Breast epithelium (tissue), 4 donors: ENCODE results near the gene STAMBPL1. TPM values are rescaled to one million over a fixed set of nuclear protein-coding genes. Genes with fewer than 3 reads are reported as not detected.

Experiments used
- DNase-seq, 2 donors: peaks; one replicate each; pipeline ENCODE4 v3.0.0-alpha.2; 2019; ENCODE audit warnings: low spot score in 2 of 2
- H3K27ac ChIP-seq, 2 donors: fragments of 200-600 bp; sonication (generic) in 1 of 2; one replicate each; pipeline ENCODE4 v1.5.1; 2016 to 2019; ENCODE audit warnings: mild to moderate bottlenecking in 1 of 2
- H3K27me3 ChIP-seq, 2 donors: fragments of 200-600 bp; sonication (generic) in 1 of 2; one replicate each; pipeline versions ENCODE4 v1.5.1 to v1.6.0; 2017 to 2019; ENCODE audit warnings: control low read depth in 1 of 2, mild to moderate bottlenecking in 1 of 2
- H3K36me3 ChIP-seq: fragments of 200-600 bp; one replicate; pipeline ENCODE4 v1.5.1; 2019
- H3K4me1 ChIP-seq, 2 donors: fragments of 200-600 bp; sonication (generic); one replicate each; pipeline ENCODE4 v1.5.1; 2016 to 2019; ENCODE audit warnings: control low read depth in 1 of 2
- H3K4me3 ChIP-seq, 3 donors: fragments of 200-600 bp; sonication (generic); 1 replicate in 2 of 3; 2 replicates in 1 of 3; pipeline ENCODE4 v1.5.1; 2016 to 2019; ENCODE audit warnings: mild to moderate bottlenecking in 3 of 3, moderate library complexity in 2 of 3
- H3K9me3 ChIP-seq, 2 donors: fragments of 200-600 bp; sonication (generic) in 1 of 2; one replicate each; pipeline ENCODE4 v1.5.1; 2016 to 2019; ENCODE audit warnings: control low read depth in 1 of 2
- POLR2A ChIP-seq: fragments of 450-650 bp; IDR thresholded peaks from one replicate; pipeline ENCODE4 v1.6.1; 2016; ENCODE audit warnings: antibody characterized with exemption, mild to moderate bottlenecking, moderate library complexity
- POLR2AphosphoS5 ChIP-seq, 3 donors: sonication (generic); formaldehyde crosslinking; IDR thresholded peaks; one replicate each; pipeline ENCODE4 v1.6.1; 2017; ENCODE audit warnings: antibody characterized with exemption in 3 of 3
- intact Hi-C: fragments of 100-400 bp; cut with DNase I; formaldehyde crosslinking; loops from one replicate; pipeline ENCODE4 v1.15.1; 2023; ENCODE audit warnings: low total_unique reads
- total RNA-seq, 3 donors: library from RNA; depleted of rRNA; stranded (reverse); fragments of >200 nt; gene quantifications; one replicate each; pipeline ENCODE4 v1.1.0, GENCODE V29; 2016
- TF ChIP-seq, protein P1 (sequence below), 3 donors: fragments of 450-650 bp; IDR thresholded peaks; one replicate each; pipeline ENCODE4 v1.5.1; 2016 to 2017; ENCODE audit warnings: antibody characterized with exemption in 3 of 3, mild to moderate bottlenecking in 3 of 3, moderate library complexity in 3 of 3

The STAMBPL1 gene
- total RNA-seq, 3 donors from 2014 or later: 17.1 to 21.0 (median 17.9) TPM

DNA sequence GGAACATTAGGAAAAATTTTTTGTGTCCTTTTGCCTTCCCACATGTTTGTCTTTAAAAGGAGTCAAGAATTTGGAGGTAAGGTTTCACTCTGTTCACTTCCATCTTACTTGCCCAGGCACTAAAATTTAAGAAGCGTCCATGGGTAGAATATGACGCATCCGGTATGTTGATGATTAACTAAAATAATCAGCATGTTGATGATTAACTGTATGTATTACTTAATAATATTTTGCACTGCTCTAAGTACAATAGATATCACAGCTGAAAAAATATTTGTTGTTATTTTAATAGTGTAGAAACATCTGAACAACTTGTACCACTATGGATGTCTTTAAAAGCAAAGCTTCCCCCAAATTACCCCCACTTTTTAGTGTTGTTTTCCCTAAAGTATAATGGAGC, 39.9 kb upstream of the STAMBPL1 start:
- H3K36me3 ChIP-seq: no peaks in the 10 kb centered on the region
- no peak for TF ChIP-seq POLR2AphosphoS5 (IDR thresholded peaks at IDR 0.05)
- H3K27ac ChIP-seq: no peak overlapping the region
- no peak for DNase-seq
- no peaks in the 10 kb centered on the region for H3K9me3 ChIP-seq
- H3K4me3 ChIP-seq: no peak overlapping the region
- intact Hi-C loops: no loop called here
- H3K27me3 ChIP-seq: no peaks in the 10 kb centered on the region
- H3K4me1 ChIP-seq: no peaks in the 10 kb centered on the region

DNA sequence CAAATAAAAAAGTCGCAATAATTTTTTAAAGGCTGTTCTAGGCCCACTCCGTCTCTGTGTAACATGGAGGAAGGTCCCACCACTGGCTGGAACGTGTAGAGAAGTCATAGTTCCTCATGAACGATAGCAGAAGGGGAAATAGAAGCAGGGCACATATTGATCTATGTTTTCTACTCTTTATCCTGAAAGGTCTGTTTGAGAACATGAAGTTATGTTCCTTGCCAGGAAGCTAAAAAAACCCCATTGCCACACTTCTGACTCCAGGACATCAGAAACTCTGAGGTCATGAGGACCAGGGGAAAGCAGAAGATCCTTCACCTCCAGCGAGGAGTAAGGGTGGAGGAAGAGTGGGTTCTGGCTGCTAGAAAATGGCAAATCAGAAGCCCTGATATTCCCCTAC, 39.2 kb upstream of the STAMBPL1 start:
- Histone ChIP-seq H3K4me1 (no peaks in the 10 kb centered on the region), H3K27me3 (no peaks in the 10 kb centered on the region), H3K36me3 (no peaks in the 10 kb centered on the region), H3K9me3 (no peaks in the 10 kb centered on the region), H3K4me3 (no peak overlapping the region), H3K27ac (no peak overlapping the region)
- no peak for DNase-seq
- TF ChIP-seq POLR2A: no peak
- TF ChIP-seq POLR2AphosphoS5 (IDR thresholded peaks at IDR 0.05): no peak
- TF ChIP-seq, protein P1, sequence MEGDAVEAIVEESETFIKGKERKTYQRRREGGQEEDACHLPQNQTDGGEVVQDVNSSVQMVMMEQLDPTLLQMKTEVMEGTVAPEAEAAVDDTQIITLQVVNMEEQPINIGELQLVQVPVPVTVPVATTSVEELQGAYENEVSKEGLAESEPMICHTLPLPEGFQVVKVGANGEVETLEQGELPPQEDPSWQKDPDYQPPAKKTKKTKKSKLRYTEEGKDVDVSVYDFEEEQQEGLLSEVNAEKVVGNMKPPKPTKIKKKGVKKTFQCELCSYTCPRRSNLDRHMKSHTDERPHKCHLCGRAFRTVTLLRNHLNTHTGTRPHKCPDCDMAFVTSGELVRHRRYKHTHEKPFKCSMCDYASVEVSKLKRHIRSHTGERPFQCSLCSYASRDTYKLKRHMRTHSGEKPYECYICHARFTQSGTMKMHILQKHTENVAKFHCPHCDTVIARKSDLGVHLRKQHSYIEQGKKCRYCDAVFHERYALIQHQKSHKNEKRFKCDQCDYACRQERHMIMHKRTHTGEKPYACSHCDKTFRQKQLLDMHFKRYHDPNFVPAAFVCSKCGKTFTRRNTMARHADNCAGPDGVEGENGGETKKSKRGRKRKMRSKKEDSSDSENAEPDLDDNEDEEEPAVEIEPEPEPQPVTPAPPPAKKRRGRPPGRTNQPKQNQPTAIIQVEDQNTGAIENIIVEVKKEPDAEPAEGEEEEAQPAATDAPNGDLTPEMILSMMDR (IDR thresholded peaks at IDR 0.05): no peak
- intact Hi-C loops: no loop called here

DNA sequence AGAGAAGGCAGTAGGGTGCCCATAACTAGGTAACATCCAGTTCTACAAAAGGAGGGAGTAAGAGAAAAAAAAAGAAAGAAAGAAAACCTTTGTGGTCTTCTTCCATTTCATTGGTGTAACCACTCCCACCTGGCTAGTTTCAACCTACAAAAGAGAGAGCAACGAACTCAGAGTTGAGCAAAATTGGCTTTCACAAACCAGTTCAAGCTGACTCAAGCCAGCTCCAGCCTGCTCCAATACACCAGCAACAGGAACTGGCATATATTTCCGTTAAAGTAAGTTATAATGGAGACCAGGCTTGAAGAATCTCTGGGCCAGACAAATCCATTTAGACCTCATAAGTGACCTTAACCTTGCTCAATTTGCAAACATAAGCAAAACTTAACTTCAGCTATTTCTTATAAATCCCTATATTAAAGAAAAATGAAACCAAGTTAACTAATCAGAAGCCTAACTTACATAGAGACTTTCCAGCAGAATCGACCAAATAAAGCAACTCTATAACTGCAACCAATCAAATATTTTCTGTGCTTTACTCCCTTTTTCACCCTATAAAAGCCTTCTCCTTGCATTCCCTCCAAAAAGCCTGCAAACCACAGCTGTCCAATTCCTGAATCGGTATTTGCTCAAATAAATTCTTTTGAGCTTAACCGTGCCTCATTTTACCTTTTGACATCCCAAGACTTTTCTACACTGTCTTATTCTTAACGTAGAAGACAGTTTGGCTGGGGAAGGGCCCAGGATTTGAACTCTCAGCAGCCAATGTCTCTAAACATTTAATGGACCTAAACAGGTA, 38.5 kb upstream of the STAMBPL1 start:
- no peaks in the 10 kb centered on the region for H3K4me1 ChIP-seq
- no peak for TF ChIP-seq POLR2A
- TF ChIP-seq POLR2AphosphoS5 (IDR thresholded peaks at IDR 0.05): no peak
- TF ChIP-seq, protein P1 (IDR thresholded peaks at IDR 0.05): no peak
- H3K27ac ChIP-seq: no peak overlapping the region
- H3K27me3 ChIP-seq: no peaks in the 10 kb centered on the region
- H3K9me3 ChIP-seq: no peaks in the 10 kb centered on the region
- intact Hi-C loops: no loop called here
- no peak overlapping the region for H3K4me3 ChIP-seq
- no peak for DNase-seq
- H3K36me3 ChIP-seq: no peaks in the 10 kb centered on the region

DNA sequence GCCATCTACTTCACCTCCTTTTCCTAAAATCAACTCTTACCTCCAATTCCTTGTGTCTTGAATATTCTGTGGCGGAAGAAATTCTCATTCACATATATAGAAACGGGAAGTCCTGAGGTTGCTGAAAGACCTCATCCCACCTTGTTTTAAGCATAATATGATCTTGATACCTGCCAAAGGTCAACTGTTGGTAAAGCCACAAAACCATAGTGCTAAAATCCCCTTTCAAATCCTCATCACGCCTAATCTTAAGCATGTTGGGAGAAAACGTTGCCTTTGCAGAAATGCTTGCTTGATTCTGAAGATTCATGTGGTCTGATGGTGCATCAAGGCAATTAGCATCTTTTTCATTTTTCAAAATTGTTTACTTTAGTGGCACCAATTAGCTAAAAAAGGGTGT, 36.9 kb upstream of the STAMBPL1 start:
- DNase-seq: no peak
- no peaks in the 10 kb centered on the region for H3K27me3 ChIP-seq
- intact Hi-C loops: no loop called here
- TF ChIP-seq POLR2A: no peak
- TF ChIP-seq POLR2AphosphoS5 (IDR thresholded peaks at IDR 0.05): no peak
- TF ChIP-seq, protein P1 (IDR thresholded peaks at IDR 0.05): no peak
- H3K4me1 ChIP-seq: no peaks in the 10 kb centered on the region
- no peaks in the 10 kb centered on the region for H3K9me3 ChIP-seq
- H3K36me3 ChIP-seq: no peaks in the 10 kb centered on the region
- no peak overlapping the region for H3K4me3 ChIP-seq
- H3K27ac ChIP-seq: no peak overlapping the region

DNA sequence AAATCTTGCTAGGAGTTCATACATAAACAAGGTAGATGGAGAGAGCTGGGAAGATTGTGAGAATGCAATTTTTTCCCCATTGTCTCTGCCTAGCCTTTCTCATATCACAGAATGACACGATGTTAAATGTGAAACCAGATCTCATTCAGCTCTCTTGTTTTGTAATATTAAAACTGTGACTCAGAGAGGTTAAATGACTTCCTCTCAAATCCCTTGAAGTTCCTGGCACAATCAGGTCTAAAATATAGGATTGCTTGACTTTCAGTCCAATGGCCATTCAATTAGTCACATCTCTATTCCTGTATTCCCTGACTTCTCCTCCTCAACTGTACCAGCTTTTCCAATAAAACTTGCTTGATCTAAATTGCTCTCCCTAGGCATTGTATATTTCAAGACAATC, 31.5 kb upstream of the STAMBPL1 start:
- Histone ChIP-seq H3K4me1 (no peaks in the 10 kb centered on the region), H3K36me3 (no peaks in the 10 kb centered on the region), H3K27ac (no peak overlapping the region), H3K4me3 (no peak overlapping the region), H3K9me3 (no peaks in the 10 kb centered on the region), H3K27me3 (no peaks in the 10 kb centered on the region)
- TF ChIP-seq, protein P1 (IDR thresholded peaks at IDR 0.05): no peak
- TF ChIP-seq POLR2A (no peak), POLR2AphosphoS5 (IDR thresholded peaks at IDR 0.05) (no peak)
- no peak for DNase-seq
- intact Hi-C loops: no loop called here
